ENCODE measurements around the gene AQP6.
A peak's percentile ranks its signal among the peaks of the same experiment; 100 is the strongest.

Gene AQP6

GRCh38 chr12:49943625-49943960, 29.2 kb upstream of the AQP6 start:
- DNase-seq (ENCODE audit: low read depth), result no peak

GRCh38 chr12:49944046-49944445, 28.7 kb upstream of the AQP6 start:
- no peak for DNase-seq (ENCODE audit: low read depth)

- DNase-seq (ENCODE audit: low read depth), result no peak
Observed at GRCh38 chr12:49944718-49945117, 28.0 kb upstream of the AQP6 start.

- peak; percentile 75 for DNase-seq (ENCODE audit: low read depth)
Observed at GRCh38 chr12:49945394-49946080, 27.2 kb upstream of the AQP6 start.

GRCh38 chr12:49946086-49946485, 26.7 kb upstream of the AQP6 start:
- DNase-seq (ENCODE audit: low read depth), result no peak

- DNase-seq (ENCODE audit: low read depth), result no peak
Observed at GRCh38 chr12:49946497-49946896, 26.2 kb upstream of the AQP6 start.

- DNase-seq (ENCODE audit: low read depth), result no peak
Observed at GRCh38 chr12:49947593-49948226, 25.0 kb upstream of the AQP6 start.

GRCh38 chr12:49948866-49949845, 23.6 kb upstream of the AQP6 start:
- DNase-seq (ENCODE audit: low read depth), result no peak

GRCh38 chr12:49949866-49950265, 22.9 kb upstream of the AQP6 start:
- no peak for DNase-seq (ENCODE audit: low read depth)

GRCh38 chr12:49950273-49951251, 22.2 kb upstream of the AQP6 start, which contains the start of gene AQP2:
TSS of gene AQP2 (plus strand) at chr12:49950737. CDS start at chr12:49950831, 94 bp downstream.
- DNase-seq (ENCODE audit: low read depth), result no peak

- DNase-seq (ENCODE audit: low read depth), result no peak
Observed at GRCh38 chr12:49951411-49952240, 21.1 kb upstream of the AQP6 start.

- no peak for DNase-seq (ENCODE audit: low read depth)
Observed at GRCh38 chr12:49952391-49953055, 20.2 kb upstream of the AQP6 start.

GRCh38 chr12:49953151-49953550, 19.6 kb upstream of the AQP6 start:
- no peak for DNase-seq (ENCODE audit: low read depth)

GRCh38 chr12:49953961-49954846, 18.5 kb upstream of the AQP6 start:
- no peak for DNase-seq (ENCODE audit: low read depth)

- DNase-seq (ENCODE audit: low read depth), result no peak
Observed at GRCh38 chr12:49954863-49955830, 17.6 kb upstream of the AQP6 start.

- DNase-seq (ENCODE audit: low read depth), result no peak
Observed at GRCh38 chr12:49955899-49956662, 16.7 kb upstream of the AQP6 start.

Data from stromal cell of bone marrow (primary cell).